ENCODE results near the gene COX6B2.

Gene COX6B2

GRCh38 chr19:55369653-55370304 is 15.3 kb upstream of the COX6B2 start (continued):
- TF ChIP-seq ZBTB21 (tag by site-specific recombination; IDR thresholded peaks at IDR 0.05), result no peak
- TF ChIP-seq ZNF514 (tag by site-specific recombination; IDR thresholded peaks at IDR 0.05), result no peak
- TF ChIP-seq, protein P1, sequence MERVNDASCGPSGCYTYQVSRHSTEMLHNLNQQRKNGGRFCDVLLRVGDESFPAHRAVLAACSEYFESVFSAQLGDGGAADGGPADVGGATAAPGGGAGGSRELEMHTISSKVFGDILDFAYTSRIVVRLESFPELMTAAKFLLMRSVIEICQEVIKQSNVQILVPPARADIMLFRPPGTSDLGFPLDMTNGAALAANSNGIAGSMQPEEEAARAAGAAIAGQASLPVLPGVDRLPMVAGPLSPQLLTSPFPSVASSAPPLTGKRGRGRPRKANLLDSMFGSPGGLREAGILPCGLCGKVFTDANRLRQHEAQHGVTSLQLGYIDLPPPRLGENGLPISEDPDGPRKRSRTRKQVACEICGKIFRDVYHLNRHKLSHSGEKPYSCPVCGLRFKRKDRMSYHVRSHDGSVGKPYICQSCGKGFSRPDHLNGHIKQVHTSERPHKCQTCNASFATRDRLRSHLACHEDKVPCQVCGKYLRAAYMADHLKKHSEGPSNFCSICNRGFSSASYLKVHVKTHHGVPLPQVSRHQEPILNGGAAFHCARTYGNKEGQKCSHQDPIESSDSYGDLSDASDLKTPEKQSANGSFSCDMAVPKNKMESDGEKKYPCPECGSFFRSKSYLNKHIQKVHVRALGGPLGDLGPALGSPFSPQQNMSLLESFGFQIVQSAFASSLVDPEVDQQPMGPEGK (tag by site-specific recombination; IDR thresholded peaks at IDR 0.05), result peak; percentile 85
- no peak for TF ChIP-seq ZNF148 (tag by site-specific recombination; IDR thresholded peaks at IDR 0.05; ENCODE audit: borderline replicate concordance)
- no peak for TF ChIP-seq ZNF624 (tag by site-specific recombination; IDR thresholded peaks at IDR 0.05)
- no peak for TF ChIP-seq ZNF184 (tag by site-specific recombination; IDR thresholded peaks at IDR 0.05)
- TF ChIP-seq SP3 (tag by site-specific recombination; IDR thresholded peaks at IDR 0.05), result peak; percentile 43
- no peak for TF ChIP-seq SALL2 (tag by site-specific recombination; IDR thresholded peaks at IDR 0.05; ENCODE audit: borderline replicate concordance)
- no peak for TF ChIP-seq ZFP3 (tag by site-specific recombination; IDR thresholded peaks at IDR 0.05; ENCODE audit: low read depth)
- TF ChIP-seq, protein P2, sequence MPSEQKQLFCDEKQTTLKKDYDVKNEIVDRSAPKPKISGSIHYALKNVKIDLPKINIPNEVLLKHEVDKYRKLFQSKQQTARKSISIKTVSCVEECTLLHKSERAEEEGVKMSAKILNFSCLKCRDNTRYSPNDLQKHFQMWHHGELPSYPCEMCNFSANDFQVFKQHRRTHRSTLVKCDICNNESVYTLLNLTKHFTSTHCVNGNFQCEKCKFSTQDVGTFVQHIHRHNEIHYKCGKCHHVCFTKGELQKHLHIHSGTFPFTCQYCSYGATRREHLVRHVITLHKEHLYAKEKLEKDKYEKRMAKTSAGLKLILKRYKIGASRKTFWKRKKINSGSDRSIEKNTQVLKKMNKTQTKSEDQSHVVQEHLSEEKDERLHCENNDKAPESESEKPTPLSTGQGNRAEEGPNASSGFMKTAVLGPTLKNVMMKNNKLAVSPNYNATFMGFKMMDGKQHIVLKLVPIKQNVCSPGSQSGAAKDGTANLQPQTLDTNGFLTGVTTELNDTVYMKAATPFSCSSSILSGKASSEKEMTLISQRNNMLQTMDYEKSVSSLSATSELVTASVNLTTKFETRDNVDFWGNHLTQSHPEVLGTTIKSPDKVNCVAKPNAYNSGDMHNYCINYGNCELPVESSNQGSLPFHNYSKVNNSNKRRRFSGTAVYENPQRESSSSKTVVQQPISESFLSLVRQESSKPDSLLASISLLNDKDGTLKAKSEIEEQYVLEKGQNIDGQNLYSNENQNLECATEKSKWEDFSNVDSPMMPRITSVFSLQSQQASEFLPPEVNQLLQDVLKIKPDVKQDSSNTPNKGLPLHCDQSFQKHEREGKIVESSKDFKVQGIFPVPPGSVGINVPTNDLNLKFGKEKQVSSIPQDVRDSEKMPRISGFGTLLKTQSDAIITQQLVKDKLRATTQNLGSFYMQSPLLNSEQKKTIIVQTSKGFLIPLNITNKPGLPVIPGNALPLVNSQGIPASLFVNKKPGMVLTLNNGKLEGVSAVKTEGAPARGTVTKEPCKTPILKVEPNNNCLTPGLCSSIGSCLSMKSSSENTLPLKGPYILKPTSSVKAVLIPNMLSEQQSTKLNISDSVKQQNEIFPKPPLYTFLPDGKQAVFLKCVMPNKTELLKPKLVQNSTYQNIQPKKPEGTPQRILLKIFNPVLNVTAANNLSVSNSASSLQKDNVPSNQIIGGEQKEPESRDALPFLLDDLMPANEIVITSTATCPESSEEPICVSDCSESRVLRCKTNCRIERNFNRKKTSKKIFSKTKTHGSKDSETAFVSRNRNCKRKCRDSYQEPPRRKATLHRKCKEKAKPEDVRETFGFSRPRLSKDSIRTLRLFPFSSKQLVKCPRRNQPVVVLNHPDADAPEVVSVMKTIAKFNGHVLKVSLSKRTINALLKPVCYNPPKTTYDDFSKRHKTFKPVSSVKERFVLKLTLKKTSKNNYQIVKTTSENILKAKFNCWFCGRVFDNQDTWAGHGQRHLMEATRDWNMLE (tag by site-specific recombination; conservative IDR thresholded peaks at IDR 0.05; ENCODE audit: low read depth), result no peak
- no peak for TF ChIP-seq ZSCAN16 (tag by site-specific recombination; IDR thresholded peaks at IDR 0.05)
- TF ChIP-seq ZSCAN30 (tag by site-specific recombination; IDR thresholded peaks at IDR 0.05), result no peak
- TF ChIP-seq ZBTB10 (tag by site-specific recombination; IDR thresholded peaks at IDR 0.05), result peak; percentile 90
- TF ChIP-seq ZNF26 (tag by site-specific recombination; IDR thresholded peaks at IDR 0.05), result no peak
- TF ChIP-seq ZNF548 (tag by site-specific recombination; IDR thresholded peaks at IDR 0.05), result no peak
- TF ChIP-seq ZNF555 (tag by site-specific recombination; conservative IDR thresholded peaks at IDR 0.05), result no peak
- TF ChIP-seq REPIN1 (tag by site-specific recombination; IDR thresholded peaks at IDR 0.05; ENCODE audit: low read depth), result no peak
- TF ChIP-seq SP7 (tag by site-specific recombination; IDR thresholded peaks at IDR 0.05), result peak; percentile 37; the same call in 1 of the 2 replicates
- TF ChIP-seq ZNF18 (tag by site-specific recombination; IDR thresholded peaks at IDR 0.05), result no peak
- TF ChIP-seq ZNF580 (tag by site-specific recombination; IDR thresholded peaks at IDR 0.05), result no peak
- TF ChIP-seq ZNF335 (tag by site-specific recombination; conservative IDR thresholded peaks at IDR 0.05), result peak; percentile 84
- no peak for TF ChIP-seq GLI2 (tag by site-specific recombination; IDR thresholded peaks at IDR 0.05; ENCODE audit: borderline replicate concordance, low read depth)
- TF ChIP-seq ZBTB17 (tag by site-specific recombination; IDR thresholded peaks at IDR 0.05), result peak; percentile 75
- TF ChIP-seq ZFP41 (tag by site-specific recombination; IDR thresholded peaks at IDR 0.05; ENCODE audit: borderline replicate concordance), result no peak

Data from HEK293 (cell line).